Upper lobe of left lung (tissue), 4 donors: ENCODE measurements around the gene LMO7.

ENCODE experiments used
- EP300 ChIP-seq, 4 donors: sonication (generic); formaldehyde crosslinking; IDR thresholded peaks; one replicate each; pipeline ENCODE4 v1.5.1; 2017; ENCODE audit warnings: antibody characterized with exemption in 4 of 4, control low read depth in 2 of 4
- POLR2A ChIP-seq, 4 donors: fragments of 450-650 bp; IDR thresholded peaks; one replicate each; pipeline ENCODE4 v1.5.1; 2016 to 2017; ENCODE audit warnings: antibody characterized with exemption in 4 of 4, mild to moderate bottlenecking in 2 of 4
- POLR2AphosphoS5 ChIP-seq, 2 donors: sonication (generic); formaldehyde crosslinking; IDR thresholded peaks; one replicate each; pipeline ENCODE4 v1.5.1; 2017; ENCODE audit warnings: antibody characterized with exemption in 2 of 2
- TF ChIP-seq, protein P1 (sequence below), 6 experiments: fragments of 450-650 bp in 4 of 6; fragments of 200-600 bp in 2 of 6; sonication (generic) in 2 of 6; IDR thresholded peaks; one replicate each; pipeline ENCODE4 v1.5.1; 2016 to 2019; ENCODE audit warnings: antibody characterized with exemption in 6 of 6

DNA sequence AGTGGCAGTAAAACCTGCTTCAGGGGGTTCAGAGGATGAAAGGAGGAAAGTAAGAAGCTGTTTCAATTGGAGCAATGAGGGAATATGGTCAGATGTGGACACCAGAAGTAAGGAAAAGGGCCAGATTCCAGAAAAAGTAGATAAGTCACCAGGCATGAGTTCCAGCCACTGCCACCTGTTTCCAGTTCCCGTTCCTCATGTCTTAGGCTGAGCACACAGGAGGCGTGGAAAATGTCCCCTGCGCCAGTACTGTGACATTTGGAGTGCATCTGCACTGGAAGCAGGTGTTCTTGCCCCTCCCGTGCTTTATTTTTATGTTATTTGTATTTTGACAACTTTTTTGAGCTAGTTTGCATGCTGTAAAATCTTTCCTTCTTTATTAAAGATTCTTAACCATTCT lies 25.3 kb downstream of the LMO7 start:
- no peak for TF ChIP-seq POLR2A (IDR thresholded peaks at IDR 0.05)
- TF ChIP-seq, protein P1, sequence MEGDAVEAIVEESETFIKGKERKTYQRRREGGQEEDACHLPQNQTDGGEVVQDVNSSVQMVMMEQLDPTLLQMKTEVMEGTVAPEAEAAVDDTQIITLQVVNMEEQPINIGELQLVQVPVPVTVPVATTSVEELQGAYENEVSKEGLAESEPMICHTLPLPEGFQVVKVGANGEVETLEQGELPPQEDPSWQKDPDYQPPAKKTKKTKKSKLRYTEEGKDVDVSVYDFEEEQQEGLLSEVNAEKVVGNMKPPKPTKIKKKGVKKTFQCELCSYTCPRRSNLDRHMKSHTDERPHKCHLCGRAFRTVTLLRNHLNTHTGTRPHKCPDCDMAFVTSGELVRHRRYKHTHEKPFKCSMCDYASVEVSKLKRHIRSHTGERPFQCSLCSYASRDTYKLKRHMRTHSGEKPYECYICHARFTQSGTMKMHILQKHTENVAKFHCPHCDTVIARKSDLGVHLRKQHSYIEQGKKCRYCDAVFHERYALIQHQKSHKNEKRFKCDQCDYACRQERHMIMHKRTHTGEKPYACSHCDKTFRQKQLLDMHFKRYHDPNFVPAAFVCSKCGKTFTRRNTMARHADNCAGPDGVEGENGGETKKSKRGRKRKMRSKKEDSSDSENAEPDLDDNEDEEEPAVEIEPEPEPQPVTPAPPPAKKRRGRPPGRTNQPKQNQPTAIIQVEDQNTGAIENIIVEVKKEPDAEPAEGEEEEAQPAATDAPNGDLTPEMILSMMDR (IDR thresholded peaks at IDR 0.05) = no peak
- no peak for TF ChIP-seq POLR2AphosphoS5 (IDR thresholded peaks at IDR 0.05)
- TF ChIP-seq EP300 (IDR thresholded peaks at IDR 0.05) = no peak
